Fibroblast of skin of abdomen (primary cell): ENCODE measurements around the gene INPPL1.

Source experiments
- DNase-seq: peaks from one replicate; pipeline ENCODE4 v3.0.0-alpha.2; 2013

INPPL1 gene

GRCh38 chr11:72233056-72233772 is 8.6 kb downstream of the INPPL1 start:
- no peak for DNase-seq

DNA sequence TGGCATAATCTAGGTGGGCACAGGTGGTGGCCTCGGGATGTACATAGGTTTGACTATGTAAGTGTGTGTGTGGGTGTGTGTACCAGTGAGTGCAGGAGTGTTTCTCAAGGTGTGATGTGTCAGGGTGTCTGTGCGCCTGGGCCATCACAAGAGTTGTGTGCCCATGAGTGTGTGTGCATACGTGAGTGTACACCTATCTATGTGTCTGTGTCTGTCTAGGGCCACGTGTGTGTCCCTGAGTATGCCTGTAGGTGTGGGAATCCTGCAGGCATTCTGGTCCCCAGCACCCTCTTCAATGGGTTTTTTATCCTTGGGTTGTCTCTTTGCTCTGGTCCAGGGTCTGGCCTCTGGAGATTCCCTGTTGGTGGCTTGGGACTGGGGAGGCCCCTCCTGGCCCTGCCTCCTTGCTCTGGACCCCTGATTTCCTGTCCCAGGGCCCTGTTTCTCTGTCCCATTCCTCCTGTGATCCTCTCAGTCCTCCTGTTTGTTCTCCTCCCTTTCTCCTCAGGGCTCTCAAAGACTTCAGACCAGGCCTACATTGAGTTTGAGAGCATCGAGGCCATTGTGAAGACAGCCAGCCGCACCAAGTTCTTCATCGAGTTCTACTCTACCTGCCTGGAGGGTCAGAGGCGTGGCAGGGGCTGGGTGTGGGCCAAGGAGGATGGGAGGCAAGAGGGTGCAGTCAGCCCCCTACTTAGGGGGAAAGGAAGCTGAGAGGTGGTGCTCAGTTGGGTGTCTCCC is 9.4 kb downstream of the INPPL1 start:
- DNase-seq = no peak

- no peak for DNase-seq
These were observed 9.9 kb downstream of the INPPL1 start for GRCh38 chr11:72234514-72234830.

DNA sequence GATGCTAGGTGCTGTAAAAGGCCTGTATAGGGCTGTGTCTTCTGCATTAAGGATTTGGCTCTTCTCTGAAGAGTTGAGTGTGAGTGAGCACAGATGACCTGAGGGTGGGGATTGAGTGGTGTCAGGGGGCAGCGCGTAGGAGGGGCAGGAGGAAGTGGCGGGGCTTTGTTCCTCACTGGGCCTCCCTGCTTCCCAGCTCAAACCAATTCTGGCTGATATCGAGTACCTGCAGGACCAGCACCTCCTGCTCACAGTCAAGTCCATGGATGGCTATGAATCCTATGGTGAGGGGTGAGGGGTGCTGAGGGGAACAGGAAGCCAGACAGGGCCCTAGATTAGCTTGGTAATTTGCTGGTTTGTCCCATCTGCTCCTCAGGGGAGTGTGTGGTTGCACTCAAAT is 10.4 kb downstream of the INPPL1 start:
- no peak for DNase-seq

DNA sequence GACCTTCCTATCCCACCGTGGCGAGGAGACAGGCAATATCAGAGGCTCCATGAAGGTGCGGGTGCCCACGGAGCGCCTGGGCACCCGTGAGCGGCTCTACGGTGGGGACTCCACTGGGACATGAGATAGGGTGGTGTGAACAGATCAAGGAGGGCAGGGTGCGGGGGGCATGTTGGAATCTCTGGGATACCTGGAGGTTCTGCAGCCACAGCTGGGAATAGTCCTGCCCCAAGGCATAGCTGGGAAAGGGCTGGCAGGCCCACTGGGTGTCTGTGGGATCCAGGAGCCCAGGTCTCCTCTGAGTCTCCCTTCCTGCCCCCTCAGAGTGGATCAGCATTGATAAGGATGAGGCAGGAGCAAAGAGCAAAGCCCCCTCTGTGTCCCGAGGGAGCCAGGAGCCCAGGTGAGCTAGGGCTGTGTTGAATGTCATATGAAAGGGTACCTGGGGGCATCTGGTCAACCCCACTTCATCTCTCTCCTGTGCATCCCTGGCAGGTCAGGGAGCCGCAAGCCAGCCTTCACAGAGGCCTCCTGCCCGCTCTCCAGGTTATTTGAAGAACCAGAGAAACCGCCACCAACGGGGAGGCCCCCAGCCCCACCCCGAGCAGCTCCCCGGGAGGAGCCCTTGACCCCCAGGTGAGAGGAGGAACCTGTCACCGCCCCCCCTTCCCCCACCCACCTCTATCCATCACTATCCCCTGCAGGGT is 10.9 kb downstream of the INPPL1 start:
- DNase-seq = no peak

DNA sequence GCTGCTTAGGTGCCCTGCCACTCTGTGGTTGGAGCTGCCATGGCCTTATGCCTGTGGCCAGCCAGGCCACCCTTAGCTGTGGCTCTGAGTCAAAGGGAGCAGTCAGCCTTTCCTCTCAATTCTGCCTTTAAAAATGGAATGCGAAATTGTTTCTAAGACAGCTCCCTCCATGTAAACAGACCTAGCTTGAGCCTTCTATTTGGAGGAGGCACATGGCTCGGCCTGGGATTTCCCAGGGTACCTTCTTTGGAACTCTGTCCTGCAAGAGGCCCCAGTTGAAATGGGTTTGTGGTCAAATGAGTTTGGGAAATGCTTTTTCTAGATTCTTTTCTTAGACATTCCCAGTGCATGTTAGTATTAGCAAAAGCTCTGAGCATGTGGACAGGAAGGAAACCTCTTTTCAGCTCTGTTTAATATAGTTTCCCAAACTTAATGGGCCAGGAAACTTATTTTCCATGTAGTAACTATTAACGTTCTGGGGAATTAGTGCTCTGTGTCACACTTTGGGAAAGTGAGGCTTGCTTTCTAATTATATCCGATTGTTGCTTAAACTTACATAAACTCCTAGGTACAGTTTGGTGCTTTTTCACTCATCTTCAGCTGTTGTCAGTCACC is 11.6 kb downstream of the INPPL1 start:
- no peak for DNase-seq

DNA sequence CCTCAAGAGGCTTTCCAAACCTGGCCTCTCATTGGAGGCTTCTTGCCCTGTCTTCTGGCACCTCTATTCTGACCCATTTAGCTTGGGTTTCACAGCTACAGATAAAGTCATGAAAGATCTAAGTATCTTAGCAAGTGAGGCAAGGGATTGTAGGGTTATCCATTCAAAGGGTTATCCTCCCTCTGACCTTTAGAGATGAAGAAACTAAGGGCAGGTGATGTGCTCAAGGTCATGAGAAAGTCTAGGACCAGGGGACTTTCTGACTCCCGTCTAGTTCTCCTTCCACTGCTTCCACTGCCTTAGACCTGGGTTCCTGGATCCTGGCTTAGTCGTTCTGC is 12.2 kb downstream of the INPPL1 start:
- no peak for DNase-seq

DNA sequence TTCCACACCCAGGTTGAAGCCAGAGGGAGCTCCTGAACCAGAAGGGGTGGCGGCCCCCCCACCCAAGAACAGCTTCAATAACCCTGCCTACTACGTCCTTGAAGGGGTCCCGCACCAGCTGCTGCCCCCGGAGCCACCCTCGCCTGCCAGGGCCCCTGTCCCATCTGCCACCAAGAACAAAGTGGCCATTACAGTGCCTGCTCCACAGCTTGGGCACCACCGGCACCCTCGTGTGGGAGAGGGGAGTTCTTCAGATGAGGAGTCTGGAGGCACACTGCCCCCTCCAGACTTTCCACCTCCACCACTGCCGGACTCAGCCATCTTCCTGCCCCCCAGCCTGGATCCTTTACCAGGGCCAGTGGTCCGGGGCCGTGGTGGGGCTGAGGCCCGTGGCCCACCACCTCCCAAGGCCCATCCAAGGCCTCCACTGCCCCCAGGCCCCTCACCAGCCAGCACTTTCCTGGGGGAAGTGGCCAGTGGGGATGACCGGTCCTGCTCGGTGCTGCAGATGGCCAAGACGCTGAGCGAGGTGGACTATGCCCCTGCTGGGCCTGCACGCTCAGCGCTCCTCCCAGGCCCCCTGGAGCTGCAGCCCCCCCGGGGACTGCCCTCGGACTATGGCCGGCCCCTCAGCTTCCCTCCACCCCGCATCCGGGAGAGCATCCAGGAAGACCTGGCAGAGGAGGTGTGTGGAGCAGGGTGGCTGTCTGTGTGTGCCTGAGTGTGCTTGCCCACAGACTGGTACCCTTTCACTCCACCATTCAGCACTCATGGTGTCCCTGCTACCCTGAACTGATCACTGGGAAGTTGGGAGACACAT is 12.8 kb downstream of the INPPL1 start:
- no peak for DNase-seq

GRCh38 chr11:72238040-72238450 is 13.5 kb downstream of the INPPL1 start:
- DNase-seq = peak; percentile 66

GRCh38 chr11:72238492-72239312 is 14.1 kb downstream of the INPPL1 start:
- DNase-seq = no peak

DNA sequence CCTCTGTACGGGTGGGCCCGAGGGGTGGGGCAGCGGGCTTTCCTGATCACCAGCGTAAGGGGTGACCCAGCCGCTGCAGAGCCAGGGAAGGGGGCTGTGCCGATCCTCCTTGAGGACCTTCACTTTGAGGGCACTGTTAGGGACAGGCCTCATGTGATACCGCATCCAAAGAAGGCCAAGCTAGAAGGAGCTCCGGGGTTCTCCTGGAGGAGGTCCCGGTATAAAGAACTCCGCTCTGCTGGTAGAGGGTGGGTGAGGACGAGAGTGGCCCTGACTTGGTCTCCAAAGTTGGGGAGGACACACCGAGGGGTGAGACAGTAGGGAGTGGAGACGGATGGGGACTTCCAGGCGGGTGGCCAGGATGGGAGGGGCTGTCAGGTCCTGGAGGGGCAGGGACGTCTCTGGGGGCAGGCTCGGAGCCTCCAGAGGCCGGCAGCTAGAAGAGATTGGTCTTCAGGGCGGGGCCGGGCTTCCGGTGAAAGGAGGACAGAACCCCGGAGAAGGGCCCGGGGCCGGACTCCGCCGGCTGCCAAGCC is 14.8 kb downstream of the INPPL1 start:
- peak; percentile 52 for DNase-seq

GRCh38 chr11:72239849-72240460 is 15.4 kb downstream of the INPPL1 start:
- peak; percentile 35 for DNase-seq

GRCh38 chr11:72240461-72241290 is 16.1 kb downstream of the INPPL1 start:
- no peak for DNase-seq

GRCh38 chr11:72241291-72241781 is 16.8 kb downstream of the INPPL1 start:
- no peak for DNase-seq

DNA sequence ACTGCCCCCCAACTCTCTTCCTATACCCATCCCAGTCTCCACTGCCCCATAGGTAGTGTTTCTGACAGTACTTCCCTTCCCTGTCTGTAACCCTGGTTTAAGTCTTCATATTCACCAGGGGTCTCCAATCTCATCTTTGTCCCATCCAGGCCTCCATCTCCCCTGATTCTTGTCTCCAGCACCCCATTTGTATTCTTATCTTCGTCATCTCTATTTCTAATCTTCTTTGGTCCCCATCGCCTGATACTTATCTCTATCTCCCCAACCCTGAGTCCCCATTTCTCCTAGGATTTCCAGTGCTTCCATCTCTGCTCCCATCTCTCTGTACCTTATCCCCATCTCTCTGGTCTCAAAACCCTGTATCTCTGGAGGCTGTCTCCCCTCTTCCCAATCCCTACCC is 17.6 kb downstream of the INPPL1 start:
- no peak for DNase-seq

DNA sequence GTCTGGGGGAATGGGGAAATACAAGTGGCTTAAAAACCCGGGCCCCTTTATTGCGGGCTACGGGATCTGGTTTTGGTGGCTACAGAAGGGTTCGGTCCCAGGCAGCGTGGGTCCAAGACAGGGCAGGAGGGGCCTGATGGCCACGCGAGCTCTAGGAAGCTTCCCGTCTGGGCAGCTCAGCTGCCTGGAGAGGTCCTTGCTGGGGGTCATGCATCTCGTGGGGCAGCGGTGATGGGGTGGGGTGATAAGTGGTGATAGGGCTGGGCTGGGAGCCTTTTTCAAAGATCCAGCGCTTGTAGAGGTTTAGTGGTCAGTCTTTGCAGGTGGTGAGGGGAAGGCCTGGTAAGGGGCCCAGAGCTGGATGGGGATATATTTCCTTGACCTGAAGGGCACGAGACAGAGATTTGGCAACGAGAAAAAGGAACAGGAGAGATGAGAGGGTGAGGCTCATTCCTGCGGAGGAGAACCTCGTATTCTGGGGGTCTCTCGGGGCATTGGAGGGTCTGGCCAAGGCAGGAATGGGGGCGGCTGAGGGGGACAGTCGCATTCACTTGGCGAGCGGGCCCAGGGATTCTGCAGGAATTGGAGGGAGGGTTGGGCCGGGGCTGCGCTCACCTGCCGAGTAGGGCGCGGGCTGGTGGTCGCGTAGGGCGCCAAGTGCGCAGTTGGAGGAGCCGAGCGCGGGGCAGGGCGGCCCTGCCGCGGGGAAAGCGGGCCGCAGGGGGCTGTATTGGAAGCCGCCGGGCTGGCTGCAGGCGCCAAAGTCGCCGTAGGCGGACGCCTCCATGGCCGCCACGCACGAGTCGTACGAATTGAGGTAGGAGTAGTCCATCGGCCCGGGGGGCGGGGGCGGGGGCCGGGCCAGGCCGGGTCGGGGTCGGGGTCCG is 18.8 kb downstream of the INPPL1 start:
- no peak for DNase-seq

- DNase-seq = no peak
These were observed 19.4 kb downstream of the INPPL1 start, which contains the start of gene PHOX2A for GRCh38 chr11:72244060-72244360. Gene PHOX2A (minus strand): TSS chr11:72244176. CDS start chr11:72244004, 172 bp downstream.

DNA sequence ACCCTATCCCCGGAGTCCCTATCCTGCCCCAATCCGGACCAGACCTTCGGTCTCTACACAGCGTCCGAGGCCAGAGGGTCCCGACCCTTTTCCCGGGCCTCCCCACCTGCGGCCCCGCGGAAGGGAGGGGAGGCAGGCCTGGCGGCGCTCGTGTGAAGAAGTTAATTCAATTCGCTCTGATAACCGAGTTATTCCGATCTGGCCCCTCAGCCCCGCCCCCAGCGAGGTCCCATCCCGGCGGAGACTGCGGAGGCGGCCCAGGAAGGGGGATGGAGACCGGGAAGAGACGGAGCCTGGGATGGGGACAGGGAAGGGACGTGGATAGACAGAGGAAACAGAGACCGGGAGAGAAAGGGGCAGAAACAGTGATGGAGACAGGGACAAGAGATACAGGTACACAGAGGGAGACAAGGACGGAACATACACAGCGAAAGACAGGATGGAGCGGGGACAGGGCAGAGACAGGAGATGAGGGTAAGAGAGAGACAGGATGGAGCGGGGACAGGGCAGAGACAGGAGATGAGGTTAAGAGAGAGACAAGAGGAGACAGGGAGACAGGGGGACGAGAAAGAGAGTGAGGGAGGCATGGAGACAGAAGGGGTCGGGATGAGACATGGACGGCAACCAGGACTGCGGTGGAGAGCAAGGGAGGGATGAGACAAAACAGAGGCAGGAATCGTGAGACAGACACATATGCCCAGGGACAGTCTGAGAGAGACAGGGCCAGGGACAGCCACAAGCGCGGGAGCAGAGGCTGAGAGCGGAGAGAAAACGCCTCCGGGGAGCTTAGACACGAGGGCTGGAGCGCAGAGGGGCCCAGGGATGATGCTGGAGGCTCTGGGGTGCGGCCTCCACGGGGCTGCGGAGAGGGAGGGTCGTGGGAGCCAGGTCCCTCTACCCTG is 20.0 kb downstream of the INPPL1 start:
- DNase-seq = no peak
